ENCODE measurements around the gene ABCA2.

DNA sequence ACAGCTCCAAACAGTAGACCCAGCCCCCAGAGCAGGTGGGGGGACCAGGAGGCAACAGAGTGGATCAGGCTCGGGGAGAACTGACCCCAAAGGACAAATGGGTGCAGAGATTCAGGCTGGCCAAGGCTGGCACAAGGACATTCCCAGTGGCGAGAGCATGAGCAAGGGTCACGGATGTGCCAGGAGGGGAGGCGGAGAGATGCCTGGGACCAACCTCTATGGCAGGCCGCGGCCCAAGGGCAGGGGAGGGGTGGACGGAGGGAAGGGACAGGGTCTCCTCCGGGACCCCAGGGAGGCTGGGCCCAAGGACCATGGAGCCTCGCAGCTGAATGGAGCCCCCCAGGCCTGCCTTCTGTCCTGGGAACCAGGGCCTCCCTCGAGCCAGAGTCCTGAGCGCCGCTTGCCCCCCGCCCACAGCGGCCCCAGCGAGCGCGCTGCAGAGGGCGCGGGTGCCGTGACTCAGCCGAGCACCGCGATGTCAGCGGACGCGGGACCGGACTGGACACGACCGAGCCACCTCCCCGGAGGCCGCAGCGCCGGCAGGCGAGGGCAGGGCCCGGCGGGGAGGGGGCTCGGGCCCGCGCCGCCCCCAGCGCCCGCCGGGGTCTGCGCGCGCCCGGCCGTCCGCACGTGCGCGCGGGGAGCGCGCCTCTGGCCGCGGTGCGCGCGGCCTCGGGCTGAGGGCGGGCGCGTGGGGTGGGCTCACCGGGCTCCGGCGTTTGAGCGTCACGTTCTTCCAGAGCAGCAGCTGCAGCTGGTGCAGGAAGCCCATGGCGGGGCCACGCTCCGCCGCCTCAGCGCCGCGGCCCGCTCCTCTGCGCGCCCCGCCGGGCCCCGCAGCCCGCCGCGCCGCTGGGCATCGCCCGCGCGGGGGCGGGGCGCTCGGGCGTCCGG is at the start of gene ABCA2:
- TF ChIP-seq, protein P1, sequence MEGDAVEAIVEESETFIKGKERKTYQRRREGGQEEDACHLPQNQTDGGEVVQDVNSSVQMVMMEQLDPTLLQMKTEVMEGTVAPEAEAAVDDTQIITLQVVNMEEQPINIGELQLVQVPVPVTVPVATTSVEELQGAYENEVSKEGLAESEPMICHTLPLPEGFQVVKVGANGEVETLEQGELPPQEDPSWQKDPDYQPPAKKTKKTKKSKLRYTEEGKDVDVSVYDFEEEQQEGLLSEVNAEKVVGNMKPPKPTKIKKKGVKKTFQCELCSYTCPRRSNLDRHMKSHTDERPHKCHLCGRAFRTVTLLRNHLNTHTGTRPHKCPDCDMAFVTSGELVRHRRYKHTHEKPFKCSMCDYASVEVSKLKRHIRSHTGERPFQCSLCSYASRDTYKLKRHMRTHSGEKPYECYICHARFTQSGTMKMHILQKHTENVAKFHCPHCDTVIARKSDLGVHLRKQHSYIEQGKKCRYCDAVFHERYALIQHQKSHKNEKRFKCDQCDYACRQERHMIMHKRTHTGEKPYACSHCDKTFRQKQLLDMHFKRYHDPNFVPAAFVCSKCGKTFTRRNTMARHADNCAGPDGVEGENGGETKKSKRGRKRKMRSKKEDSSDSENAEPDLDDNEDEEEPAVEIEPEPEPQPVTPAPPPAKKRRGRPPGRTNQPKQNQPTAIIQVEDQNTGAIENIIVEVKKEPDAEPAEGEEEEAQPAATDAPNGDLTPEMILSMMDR (IDR thresholded peaks at IDR 0.05): no peak
- no peak for TF ChIP-seq POLR2A (IDR thresholded peaks at IDR 0.05)
